HepG2 (cell line): ENCODE data around the gene LRRC4.

Source experiments
- KDM1A ChIP-seq: IDR thresholded peaks from 2 replicates; pipeline ENCODE4 v1.6.1; 2016; ENCODE audit warnings: missing compliant biosample characterization
- MAFK ChIP-seq, 2 experiments: IDR thresholded peaks in 1 of 2; conservative IDR thresholded peaks in 1 of 2; 2 replicates each; pipeline ENCODE4 v1.6.1; 2011; ENCODE audit warnings: improper control_type of control experiment in 2 of 2, low read length in 2 of 2
- NFIC ChIP-seq: IDR thresholded peaks from 2 replicates; pipeline ENCODE4 v1.6.1; 2012; ENCODE audit warnings: mild to moderate bottlenecking, low read length, inconsistent platforms
- RAD21 ChIP-seq: fragments of 450-650 bp; formaldehyde crosslinking; IDR thresholded peaks from 2 replicates; pipeline ENCODE4 v1.5.0; 2020; ENCODE audit warnings: mild to moderate bottlenecking
- SPEN ChIP-seq: sonication (generic); formaldehyde crosslinking; IDR thresholded peaks from 2 replicates; pipeline ENCODE4 v1.5.1; 2020; ENCODE audit warnings: low read depth, mild to moderate bottlenecking, missing genetic modification reagents
- TF ChIP-seq, protein P1 (sequence below): sonication (generic); formaldehyde crosslinking; IDR thresholded peaks from 2 replicates; pipeline ENCODE4 v1.4.0; 2020; ENCODE audit warnings: missing genetic modification reagents

GRCh38 chr7:128053023-128053422, 21.8 kb upstream of the LRRC4 start:
- no peak for TF ChIP-seq KDM1A (CRISPR knock-in tag)
- TF ChIP-seq RAD21, result no peak
- no peak for TF ChIP-seq NFIC
- no peak for TF ChIP-seq MAFK (conservative IDR thresholded peaks at IDR 0.05 in 1 of 2, IDR thresholded peaks at IDR 0.05 in 1 of 2; ENCODE audit: low read length in 2 of 2)
- TF ChIP-seq, protein P1, sequence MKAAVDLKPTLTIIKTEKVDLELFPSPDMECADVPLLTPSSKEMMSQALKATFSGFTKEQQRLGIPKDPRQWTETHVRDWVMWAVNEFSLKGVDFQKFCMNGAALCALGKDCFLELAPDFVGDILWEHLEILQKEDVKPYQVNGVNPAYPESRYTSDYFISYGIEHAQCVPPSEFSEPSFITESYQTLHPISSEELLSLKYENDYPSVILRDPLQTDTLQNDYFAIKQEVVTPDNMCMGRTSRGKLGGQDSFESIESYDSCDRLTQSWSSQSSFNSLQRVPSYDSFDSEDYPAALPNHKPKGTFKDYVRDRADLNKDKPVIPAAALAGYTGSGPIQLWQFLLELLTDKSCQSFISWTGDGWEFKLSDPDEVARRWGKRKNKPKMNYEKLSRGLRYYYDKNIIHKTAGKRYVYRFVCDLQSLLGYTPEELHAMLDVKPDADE (CRISPR knock-in tag), result no peak
- TF ChIP-seq SPEN (CRISPR knock-in tag), result no peak
